GM21360 (cell line): ENCODE results near the gene ELP5.

ENCODE experiments used
- ATAC-seq: cut with Tn5 transposase; IDR thresholded peaks from one replicate; pipeline ENCODE4 v1.9.1; 2021; ENCODE audit warnings: mild to moderate bottlenecking, moderate library complexity; ENCODE audit not compliant: unreplicated experiment

ELP5 gene

DNA sequence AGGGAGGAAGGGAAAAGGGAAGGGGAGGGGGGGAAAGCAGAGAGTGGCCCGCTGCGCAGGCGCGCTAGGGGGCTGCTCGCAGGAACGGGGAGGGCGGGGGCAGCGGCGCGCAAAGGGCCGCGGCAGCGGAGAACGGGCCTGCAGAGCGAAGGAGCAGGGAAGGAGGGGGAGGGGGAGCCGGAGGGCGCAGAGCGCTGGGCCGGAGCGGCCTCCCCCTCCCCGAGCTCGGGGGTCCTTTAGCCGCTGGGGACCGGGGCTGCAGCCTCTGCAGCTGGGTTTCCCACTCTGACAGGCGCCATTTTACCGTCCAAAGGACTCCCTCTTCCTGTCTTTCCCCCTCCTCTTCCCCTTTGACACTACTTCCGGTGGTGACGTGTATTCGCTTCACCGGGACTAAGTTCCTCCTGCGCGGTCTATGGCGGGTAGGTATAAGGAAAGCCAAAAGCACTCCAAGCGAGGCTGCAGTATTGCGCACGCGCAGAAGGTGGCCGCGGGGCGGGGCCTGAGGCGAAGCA lies 297 bp upstream of the ELP5 start, which contains the start of gene CTDNEP1:
TSS of gene CTDNEP1 (minus strand) at position 74 of the 515 bp plus-strand sequence. CDS start 438 bp downstream, outside the sequence.
- peak; percentile 79 for ATAC-seq

DNA sequence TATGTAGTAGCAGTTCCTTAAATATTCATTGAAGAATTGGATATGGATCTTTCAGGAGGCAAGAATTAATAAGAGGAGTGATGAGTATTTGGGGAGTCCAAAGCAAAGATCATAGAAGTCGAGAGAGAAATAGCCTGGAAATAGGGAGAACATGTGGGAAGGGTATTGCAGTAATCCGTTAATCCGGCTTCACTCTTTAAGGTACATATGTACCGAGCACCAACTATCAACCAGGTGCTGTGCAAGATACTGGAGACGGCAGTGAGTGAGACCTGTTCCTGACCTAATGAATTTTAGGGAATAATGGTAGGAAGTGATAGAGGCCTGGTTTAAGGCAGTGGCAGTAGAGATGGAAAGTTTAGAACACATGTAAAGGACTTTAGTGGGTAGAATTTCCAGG lies 1.1 kb downstream of the ELP5 start:
- ATAC-seq: no peak

DNA sequence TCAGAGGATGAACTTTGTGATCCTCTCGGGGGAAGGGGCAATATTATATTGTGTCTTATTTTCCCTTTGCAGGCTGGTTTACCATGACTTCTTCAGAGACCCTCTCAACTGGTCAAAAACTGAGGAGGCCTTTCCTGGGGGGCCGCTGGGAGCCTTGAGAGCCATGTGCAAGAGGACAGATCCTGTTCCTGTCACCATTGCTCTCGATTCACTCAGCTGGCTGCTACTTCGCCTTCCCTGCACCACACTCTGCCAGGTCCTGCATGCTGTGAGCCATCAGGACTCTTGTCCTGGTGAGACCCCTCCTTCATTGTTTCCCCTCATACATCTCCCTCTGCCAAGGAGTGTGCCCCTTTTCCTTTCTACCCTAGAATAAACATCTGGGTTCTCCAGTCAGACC lies 2.5 kb downstream of the ELP5 start:
- ATAC-seq: no peak

DNA sequence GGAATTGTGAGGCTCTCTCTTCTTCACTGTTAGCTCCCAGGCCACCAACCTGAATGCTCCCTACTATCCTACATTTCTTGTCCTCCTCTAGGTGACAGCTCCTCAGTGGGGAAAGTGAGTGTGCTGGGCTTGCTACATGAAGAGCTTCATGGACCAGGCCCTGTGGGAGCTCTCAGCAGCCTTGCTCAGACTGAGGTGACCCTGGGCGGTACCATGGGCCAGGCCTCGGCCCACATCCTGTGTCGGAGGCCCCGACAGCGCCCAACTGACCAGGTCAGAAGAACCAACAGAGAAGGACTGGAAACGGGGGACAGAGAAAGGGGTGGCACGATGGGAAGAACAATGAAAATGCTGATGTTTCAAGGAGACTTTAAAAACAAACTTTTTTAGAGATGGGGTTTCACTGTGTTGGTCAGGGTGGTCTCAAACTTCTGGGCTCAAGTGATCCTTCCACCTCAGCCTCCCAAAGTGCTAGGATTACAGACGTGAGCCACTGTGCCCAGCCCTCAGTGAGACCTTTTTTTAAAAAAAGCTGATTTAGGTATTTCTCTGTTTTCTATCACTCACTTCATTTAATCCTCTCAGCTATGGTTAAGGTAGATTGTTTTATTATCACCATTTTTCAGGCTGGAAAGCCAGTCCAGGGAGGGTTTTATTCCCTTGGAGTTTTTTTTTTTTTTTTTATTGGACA lies 4.9 kb downstream of the ELP5 start:
- ATAC-seq: no peak

DNA sequence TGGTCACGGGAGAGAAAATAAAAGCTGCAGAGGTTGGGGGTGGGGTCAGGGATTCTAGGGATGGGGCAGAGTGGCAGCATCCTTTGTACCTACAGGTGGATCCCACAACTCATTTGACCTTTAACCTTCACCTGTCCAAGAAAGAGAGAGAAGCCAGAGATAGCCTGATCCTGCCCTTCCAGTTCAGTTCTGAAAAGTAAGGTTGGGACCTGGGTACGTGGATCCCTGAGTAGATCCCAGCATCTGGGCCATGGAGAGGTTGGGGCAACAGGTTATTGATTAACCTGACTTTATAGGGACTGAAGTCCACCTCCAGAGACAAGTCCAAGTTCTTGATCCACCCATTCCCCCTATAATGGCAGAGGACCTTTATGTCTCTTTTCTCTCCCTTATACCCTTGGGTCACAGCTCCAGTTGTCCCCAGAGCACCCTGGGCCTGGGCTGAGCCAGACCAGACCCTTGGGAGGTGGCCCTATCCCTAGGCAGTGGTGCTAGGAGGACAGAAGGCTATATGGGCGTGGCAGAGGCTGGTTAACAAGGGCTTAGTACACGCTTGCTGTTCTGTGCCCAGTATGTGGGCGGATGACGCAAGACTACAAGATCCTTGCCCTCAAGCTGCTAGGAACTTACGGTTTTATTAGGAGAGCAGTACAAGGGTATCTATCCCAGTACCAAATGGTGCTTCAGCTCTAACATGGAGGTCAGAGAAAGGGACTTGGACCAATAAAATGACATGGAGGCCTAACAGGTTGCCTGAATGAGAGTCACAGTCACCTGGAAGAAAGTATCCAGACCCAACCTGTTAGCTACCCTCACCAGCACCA lies 6.9 kb downstream of the ELP5 start:
- ATAC-seq: no peak

DNA sequence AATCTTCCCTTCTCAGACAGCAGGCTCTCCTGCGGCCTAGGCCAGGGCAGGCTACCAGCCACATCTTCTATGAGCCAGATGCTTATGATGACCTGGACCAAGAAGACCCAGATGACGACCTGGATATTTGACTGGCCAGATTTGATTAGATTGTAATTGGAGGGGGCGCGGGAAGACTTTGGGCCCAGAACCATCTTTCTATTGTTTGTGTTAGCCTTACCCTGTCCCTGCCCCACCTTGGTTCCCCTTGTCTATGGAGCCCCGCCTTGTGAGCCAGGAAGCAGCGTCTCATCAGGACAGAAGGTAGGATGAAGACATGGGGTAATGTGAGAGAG lies 7.5 kb downstream of the ELP5 start:
- no peak for ATAC-seq

DNA sequence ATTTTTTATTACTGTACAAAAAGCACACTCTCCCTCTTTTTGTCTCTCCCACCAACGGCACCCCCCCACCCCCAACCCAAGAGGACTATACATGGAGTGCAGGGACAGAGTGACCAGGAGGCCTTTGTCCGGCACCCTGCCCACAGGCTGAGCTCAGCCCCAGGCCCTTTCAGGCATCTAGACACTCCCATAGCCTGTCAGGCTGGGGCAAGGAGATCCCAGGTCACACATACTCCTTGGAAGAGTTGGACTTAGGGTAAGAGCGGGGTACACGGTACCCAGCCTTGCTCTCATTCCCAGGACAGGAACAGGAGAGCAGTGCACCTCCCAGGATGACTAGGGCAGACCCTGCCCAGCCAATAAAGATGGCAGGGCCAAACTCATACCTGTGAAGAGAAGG lies 8.1 kb downstream of the ELP5 start:
- no peak for ATAC-seq

DNA sequence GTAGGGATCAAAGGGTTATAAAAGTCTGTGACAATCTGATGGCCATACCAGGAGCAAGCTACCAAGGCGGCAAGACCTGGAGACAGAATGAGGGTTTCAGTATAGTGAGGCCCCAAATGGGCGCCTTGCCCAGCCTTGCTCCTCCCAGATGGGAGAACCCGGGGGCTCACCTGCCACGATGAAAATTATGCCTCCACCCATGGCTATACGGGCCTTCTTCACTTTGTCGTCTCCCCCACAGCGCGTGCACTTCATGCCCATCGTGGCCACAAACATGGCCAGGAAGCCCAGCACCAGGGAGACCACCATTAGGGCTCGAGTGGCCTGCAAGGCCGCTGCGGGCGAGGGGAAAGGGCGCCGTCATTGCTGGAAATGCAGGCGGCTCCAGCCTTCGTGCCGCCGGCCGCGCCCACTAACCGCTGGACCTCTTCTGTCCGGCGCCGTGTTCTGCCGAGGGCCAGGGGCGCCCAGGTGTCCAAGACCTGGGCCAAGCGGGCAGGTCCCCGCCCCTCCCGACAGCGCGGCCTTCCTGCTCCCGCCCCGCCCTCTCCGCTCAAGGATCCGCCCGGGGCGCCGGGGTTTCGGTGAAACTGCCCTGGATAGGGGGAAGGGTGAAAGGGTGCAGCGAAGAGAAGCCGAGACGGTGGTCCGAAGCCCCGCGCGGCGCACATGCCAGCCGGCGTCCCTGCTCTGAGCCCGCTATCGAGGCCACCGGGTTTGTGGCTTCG lies 8.8 kb downstream of the ELP5 start:
- ATAC-seq: no peak

DNA sequence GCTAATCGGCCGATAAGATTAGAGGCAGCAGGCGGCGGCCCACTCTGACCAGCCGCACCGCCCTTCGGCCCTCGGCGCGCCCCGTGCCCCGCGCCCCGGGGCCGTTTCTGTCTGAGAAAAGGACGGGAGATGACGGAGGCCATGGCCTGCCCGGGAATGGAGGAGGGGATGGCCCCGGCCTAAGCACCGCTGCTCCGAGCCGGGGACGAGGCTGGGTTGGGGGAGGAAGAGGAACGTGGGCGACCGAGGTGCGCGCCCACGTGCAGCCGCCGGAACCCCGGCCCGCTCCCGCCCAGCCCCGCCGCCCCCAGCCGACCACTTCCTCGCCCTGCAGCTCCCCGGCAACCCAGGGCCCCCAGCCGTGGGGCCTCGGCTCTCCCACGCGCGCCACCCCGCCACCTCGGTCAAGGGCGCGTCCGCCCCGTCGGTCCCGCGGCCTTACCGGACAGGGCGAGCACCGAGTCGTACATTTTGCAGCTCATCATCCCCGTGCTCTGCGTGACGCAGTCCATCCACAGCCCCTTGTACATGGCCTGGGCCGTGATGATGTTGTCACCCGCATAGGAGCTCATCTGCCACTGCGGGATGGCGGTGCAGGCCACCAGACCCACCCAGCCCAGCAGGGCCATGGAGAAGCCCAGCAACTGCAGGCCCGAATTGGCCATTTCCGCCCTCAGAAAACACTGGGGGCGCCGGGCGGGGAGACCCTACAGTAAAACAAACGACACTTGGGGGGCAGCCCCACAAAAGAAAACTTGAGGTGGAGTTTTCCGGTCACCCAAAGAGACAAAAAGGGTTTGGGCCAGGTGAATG lies 9.6 kb downstream of the ELP5 start:
- no peak for ATAC-seq

DNA sequence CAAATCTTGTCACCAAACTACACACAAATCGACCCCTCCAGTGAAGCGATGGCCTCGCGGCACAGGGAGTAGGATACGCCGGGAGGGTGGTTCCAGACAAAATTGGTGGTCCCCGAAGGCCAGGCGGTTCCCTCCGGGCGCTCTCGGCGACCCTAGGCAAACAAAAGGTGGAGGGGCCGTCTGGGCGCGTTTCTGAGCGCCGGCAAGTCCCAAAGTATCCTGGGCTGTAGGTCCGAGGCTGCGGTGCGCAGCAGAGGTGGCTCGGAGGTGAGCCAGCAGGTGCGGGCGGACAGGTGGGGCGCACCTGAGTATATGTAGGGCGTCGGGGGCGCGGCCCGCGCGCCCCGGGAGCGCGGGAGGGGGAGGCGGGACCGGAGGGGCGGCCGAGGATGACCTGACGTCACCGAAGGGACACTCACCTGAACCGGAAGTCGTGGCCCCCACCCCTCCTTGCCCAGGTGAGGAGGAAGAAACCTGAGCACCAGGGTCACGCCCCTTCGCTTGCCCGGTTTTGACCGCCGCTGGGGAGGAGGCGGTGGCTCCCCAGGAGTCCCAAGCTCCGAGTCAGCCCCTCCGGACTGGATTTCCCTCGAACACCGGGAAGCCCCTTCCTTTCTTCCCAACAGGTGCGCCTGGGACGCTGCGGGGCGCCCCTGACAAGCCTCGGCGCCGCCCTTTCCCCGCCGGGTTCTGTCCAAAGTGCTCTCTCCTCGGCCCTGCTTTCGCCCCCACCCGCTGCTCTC lies 10.3 kb downstream of the ELP5 start, which contains the start of gene CLDN7:
TSS of gene CLDN7 (minus strand) at position 287 of the 743 bp plus-strand sequence. CDS start 435 bp downstream, outside the sequence.
- ATAC-seq: no peak

DNA sequence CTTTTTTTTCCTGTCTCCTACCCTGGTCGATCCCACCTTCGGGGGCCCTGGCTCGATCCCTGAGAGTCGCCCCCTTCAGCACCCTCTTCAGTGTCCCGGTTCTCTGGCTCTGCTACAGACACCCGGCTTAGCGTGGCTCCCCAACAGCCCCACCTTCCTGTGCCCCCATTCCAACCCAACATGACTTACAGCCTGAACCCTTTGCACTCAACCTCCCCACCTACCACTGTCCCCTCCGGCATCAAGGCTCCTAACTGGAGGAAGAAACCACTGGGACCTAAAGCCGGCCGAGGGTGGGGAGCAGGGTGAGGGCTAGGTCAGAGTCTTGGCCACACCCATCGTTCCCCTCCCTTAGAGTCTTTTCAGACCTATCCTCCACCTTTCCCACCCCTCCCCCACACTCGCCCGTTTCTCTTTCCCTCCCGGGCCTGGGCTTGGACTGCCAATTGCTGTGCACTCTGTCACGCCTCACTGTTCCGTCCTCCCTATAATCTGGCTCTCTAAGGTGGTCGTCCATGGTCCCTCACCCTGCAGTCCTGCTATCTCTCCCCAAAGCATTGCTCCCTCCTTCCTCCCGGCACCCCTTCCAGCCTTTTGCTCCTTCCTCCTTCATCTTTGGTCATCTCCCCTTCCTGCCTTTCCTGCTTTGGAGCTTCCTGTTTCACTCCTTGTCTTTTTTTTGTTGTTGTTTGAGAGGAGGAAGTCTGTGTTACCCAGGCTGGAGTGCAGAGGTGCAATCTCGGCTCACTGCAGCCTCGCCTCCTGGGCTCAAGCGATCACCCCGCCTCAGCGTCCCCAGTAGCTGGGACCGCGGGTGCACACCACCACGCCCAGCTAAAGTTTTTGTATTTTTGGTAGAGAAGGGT lies 11.2 kb downstream of the ELP5 start:
- ATAC-seq: no peak

DNA sequence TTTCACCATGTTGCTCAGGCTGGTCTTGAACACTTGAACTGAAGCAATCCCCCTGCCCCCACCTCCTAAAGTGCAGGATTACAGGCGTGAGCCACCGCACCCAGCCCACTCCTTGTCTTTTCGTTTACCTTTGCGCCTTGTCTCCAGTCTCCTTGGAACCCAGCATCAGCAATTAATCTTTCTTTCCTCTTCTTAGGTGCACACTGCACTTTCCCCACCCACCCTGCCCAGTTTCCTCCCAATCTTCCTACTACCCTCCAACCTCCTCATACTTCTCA lies 11.7 kb downstream of the ELP5 start:
- ATAC-seq: no peak

DNA sequence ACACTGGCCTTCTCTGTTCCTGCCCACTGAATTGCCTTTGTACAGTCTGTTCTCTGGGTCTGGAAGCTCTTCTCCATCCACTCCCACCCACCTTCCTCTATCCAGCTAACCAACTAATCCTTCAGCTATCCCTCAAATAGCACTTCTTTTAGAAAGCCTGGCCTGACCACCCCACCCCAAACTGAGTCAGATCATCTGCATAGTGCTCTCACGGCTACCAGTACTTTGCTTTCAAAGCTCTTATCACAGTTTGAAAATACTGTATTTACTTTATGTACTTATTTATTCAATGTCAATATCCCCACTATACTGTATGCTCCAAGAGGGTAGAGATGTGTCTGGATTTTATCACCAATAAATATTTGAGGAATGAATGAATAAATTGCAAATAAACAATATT lies 14.8 kb downstream of the ELP5 start:
- ATAC-seq: no peak

DNA sequence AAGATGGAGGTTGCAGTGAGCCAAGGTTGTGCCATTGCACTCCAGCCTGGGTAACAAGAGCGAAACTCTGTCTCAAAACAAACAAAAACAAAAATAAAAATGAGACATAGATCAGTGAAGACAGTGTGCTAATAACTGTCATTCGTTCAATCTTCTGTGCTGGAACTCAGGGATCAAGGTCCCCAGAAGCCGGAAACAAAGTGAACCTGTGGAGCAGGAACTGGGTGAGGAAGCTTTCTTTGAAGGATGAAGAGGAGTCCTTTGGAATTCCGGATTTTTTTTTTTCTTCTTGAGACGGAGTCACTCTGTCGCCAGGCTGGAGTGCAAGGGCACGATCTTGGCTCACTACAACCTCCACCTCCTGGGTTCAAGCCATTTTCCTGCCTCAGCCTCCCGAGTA lies 27.4 kb downstream of the ELP5 start:
- ATAC-seq: no peak

DNA sequence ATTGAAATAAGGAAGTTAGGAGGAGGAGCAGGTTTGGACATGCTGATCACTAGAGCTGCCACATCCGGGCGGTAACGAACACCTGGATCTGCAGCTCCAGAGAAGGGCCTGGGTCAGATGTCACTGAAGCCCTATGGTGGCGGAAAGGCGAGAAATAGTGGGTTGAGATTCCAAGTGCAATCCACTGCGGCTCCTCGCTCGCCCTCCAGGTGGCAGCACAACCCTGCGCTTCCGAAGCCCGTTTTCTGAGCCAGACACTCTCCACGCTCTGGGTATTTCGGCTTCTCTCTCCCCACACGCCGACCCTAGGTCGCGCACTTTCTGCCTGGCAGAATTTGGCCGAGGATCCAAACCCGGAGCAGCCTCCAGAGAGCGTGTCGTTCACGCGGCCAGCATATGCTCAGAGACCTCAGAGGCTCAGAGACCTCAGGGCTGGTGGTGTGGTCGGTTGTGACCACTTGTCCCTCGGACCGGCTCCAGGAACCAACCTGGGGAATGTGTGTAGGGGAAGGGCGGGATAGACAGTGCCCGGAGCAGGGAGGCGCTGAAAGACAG lies 28.6 kb downstream of the ELP5 start:
- ATAC-seq: peak; percentile 64

DNA sequence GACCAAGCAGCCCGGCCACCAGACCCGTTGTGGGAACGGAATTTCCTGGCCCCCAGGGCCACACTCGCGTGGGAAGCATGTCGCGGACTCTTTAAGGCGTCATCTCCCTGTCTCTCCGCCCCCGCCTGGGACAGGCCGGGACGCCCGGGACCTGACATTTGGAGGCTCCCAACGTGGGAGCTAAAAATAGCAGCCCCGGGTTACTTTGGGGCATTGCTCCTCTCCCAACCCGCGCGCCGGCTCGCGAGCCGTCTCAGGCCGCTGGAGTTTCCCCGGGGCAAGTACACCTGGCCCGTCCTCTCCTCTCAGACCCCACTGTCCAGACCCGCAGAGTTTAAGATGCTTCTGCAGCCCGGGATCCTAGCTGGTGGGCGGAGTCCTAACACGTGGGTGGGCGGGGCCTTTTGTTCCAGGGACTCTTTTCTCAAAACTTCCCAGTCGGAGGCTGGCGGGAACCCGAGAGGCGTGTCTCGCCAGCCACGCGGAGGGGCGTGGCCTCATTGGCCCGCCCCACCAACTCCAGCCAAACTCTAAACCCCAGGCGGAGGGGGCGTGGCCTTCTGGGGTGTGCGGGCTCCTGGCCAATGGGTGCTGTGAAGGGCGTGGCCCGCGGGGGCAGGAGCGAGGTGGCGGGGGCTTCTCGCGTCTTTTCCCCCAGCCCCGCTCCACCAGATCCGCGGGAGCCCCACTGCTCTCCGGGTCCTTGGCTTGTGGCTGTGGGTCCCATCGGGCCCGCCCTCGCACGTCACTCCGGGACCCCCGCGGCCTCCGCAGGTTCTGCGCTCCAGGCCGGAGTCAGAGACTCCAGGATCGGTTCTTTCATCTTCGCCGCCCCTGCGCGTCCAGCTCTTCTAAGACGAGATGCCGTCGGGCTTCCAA lies 29.3 kb downstream of the ELP5 start, which contains the start of gene SLC2A4:
TSS of gene SLC2A4 (plus strand) at position 645 of the 879 bp plus-strand sequence. CDS start at position 862, 217 bp downstream.
- peak; percentile 51 for ATAC-seq

DNA sequence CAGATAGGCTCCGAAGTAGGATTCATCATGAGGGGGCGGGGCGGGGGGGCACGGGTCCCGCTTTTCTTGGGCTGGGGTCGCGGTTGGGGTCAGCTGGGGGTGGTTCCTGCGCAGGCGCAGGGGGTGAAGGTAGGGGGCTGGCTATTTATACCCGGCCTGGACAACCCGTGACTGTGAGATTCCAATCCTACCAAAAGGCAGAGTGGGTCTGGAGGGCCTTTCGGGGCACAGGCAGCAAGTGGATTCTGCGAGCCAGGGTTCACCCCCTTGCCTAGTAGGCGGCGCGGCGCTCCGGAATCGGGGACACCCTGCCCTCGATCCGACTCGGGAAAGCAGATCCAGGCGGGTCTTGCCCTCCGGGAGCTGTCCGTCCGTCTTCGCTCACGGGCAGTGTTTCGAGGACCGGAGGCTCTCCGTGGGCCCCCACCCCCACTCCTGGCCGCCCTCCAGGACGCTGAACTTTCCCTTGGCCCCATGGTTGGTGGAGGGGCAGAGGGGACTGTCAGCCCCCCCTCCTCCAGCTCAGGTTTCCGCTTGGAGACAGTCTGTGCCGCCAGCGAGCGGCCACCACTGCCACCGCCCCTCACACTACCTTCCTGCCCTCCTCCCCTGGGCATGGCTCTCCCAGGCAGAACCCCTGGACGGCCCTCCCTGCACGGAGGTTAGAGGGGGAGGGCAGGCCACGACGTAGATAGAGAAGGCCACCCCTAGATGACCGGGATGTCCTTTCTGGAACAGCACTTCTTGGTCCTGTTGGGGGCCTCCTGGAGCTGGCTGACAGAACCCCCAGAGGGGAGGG lies 30.1 kb downstream of the ELP5 start:
- ATAC-seq: no peak
